B cell (primary cell): ENCODE measurements around the gene DYNC1I1. TPM values are rescaled to one million over a fixed set of nuclear protein-coding genes. Genes with fewer than 3 reads are reported as not detected.

Source experiments
- ATAC-seq: fragments of 200-7000 bp; cut with Tn5 transposase; one replicate; pipeline ENCODE4 v1.10.0; 2021; ENCODE audit warnings: low read depth, mild to moderate bottlenecking, moderate number of reproducible peaks, moderate library complexity
- CTCF ChIA-PET: fragments of 350-600 bp; sonication (Branson Sonifier 250); formaldehyde crosslinking; loops from one replicate; lab custom pipeline; 2021; ENCODE audit warnings: antibody characterized with exemption, inconsistent platforms; lab: Charles Lee
- POLR2A ChIA-PET: fragments of 350-600 bp; sonication (Branson Sonifier 250); formaldehyde crosslinking; loops from one replicate; lab custom pipeline; 2021; ENCODE audit warnings: antibody characterized with exemption; lab: Charles Lee
- DNase-seq: peaks from one replicate; pipeline ENCODE4 v3.0.0; 2013
- H2AFZ ChIP-seq: 2 replicates; pipeline ENCODE4 v1.6.1; 2012; ENCODE audit warnings: mild to moderate bottlenecking, low read depth, low read length; ENCODE audit not compliant: insufficient read depth, poor library complexity, severe bottlenecking
- H3K27ac ChIP-seq, 2 donors: 1 replicate in 1 of 2; 2 replicates in 1 of 2; pipeline ENCODE4 v1.5.1; 2012 to 2013; ENCODE audit warnings: low read length in 2 of 2, mild to moderate bottlenecking in 2 of 2, moderate library complexity in 1 of 2
- H3K27me3 ChIP-seq, 4 experiments: fragments of 200-600 bp in 1 of 4; sonication (generic) in 1 of 4; replicated peaks in 1 of 4; 1 replicate in 2 of 4; 2 replicates in 2 of 4; pipeline versions ENCODE4 v1.6.1 to v1.7.0; 2013 to 2016; ENCODE audit warnings: low read length in 3 of 4, mild to moderate bottlenecking in 2 of 4, mixed read lengths in 1 of 4, moderate library complexity in 1 of 4; ENCODE audit not compliant: insufficient read depth in 4 of 4, control insufficient read depth in 3 of 4; ENCODE audit errors: control extremely low read depth in 1 of 4
- H3K36me3 ChIP-seq, 2 experiments: replicated peaks in 1 of 2; 1 replicate in 1 of 2; 2 replicates in 1 of 2; pipeline versions ENCODE4 v1.6.1 to v1.7.1; 2013; ENCODE audit warnings: low read length in 1 of 2; ENCODE audit not compliant: insufficient read depth in 2 of 2, control insufficient read depth in 1 of 2; ENCODE audit errors: control extremely low read depth in 1 of 2, extremely low read depth in 1 of 2
- H3K4me1 ChIP-seq, 2 donors: fragments of 200-600 bp in 1 of 2; sonication (generic) in 1 of 2; 1 replicate in 1 of 2; 2 replicates in 1 of 2; pipeline versions ENCODE4 v1.5.1 to v1.6.1; 2013 to 2017; ENCODE audit warnings: low read length in 2 of 2; ENCODE audit not compliant: control insufficient read depth in 2 of 2, insufficient read depth in 2 of 2
- H3K4me2 ChIP-seq: replicated peaks from 2 replicates; pipeline ENCODE3; 2012; ENCODE audit warnings: mild to moderate bottlenecking, low read depth, low read length; ENCODE audit not compliant: poor library complexity, severe bottlenecking
- H3K4me3 ChIP-seq, 5 experiments: fragments of 200-600 bp in 1 of 5; sonication (generic) in 1 of 5; 1 replicate in 3 of 5; 2 replicates in 2 of 5; pipeline versions ENCODE4 v1.5.1 to v1.7.0; 2011 to 2016; ENCODE audit warnings: low read length in 4 of 5, mild to moderate bottlenecking in 4 of 5, low read depth in 2 of 5, control low read depth in 1 of 5, moderate library complexity in 1 of 5; ENCODE audit not compliant: insufficient read depth in 1 of 5; ENCODE audit errors: control extremely low read depth in 1 of 5, extremely low read depth in 1 of 5
- H3K79me2 ChIP-seq: fragments of 200-600 bp; sonication (generic); one replicate; pipeline ENCODE4 v1.6.0; 2016; ENCODE audit warnings: low read length; ENCODE audit not compliant: control insufficient read depth, insufficient read depth
- H3K9ac ChIP-seq: fragments of 200-600 bp; sonication (generic); 2 replicates; pipeline ENCODE4 v1.6.1; 2017; ENCODE audit warnings: mild to moderate bottlenecking, low read length, moderate library complexity
- H3K9me3 ChIP-seq, 3 donors: one replicate each; pipeline versions ENCODE4 v1.6.1 to v1.7.1; 2013; ENCODE audit warnings: low read length in 2 of 3; ENCODE audit not compliant: control insufficient read depth in 2 of 3, insufficient read depth in 1 of 3; ENCODE audit errors: control extremely low read depth in 1 of 3
- H4K20me1 ChIP-seq: 2 replicates; pipeline ENCODE4 v1.6.0; 2012; ENCODE audit warnings: mild to moderate bottlenecking, low read length; ENCODE audit not compliant: insufficient read depth, control insufficient read depth, poor library complexity, severe bottlenecking
- H3K27ac Mint-ChIP-seq: one replicate; pipeline ENCODE4 v1.8.0; 2021; ENCODE audit warnings: mixed read lengths
- H3K27me3 Mint-ChIP-seq: one replicate; pipeline ENCODE4 v1.8.0; 2021; ENCODE audit warnings: mixed read lengths
- H3K4me1 Mint-ChIP-seq: one replicate; pipeline ENCODE4 v1.8.0; 2021; ENCODE audit warnings: mixed read lengths
- H3K4me3 Mint-ChIP-seq: one replicate; pipeline ENCODE4 v1.8.0; 2021; ENCODE audit warnings: mixed read lengths
- H3K9me3 Mint-ChIP-seq: one replicate; pipeline ENCODE4 v1.8.0; 2022; ENCODE audit warnings: mixed read lengths; ENCODE audit not compliant: insufficient read depth
- CTCF ChIP-seq: fragments of 200-600 bp; IDR thresholded peaks from one replicate; pipeline ENCODE4 v1.8.0; 2022; ENCODE audit warnings: antibody characterized with exemption, mild to moderate bottlenecking
- EZH2 ChIP-seq: IDR thresholded peaks from 2 replicates; pipeline ENCODE4 v1.6.1; 2012; ENCODE audit warnings: borderline replicate concordance, low read depth, mild to moderate bottlenecking, moderate library complexity, low read length; ENCODE audit not compliant: insufficient read depth, poor library complexity, severe bottlenecking
- WGBS: methylation state at CpG from one replicate; pipeline ENCODE4 v1.1.5; 2013; ENCODE audit warnings: missing lambda C conversion rate; ENCODE audit not compliant: insufficient coverage; 5-methylcytosine and 5-hydroxymethylcytosine counted together
- intact Hi-C: fragments of 100-400 bp; cut with micrococcal nuclease; formaldehyde crosslinking; loops from one replicate; pipeline ENCODE4 v1.10.0; 2022
- polyA plus RNA-seq: library from polyadenylated mRNA; depleted of rRNA; stranded (reverse); fragments of >200 nt; gene quantifications from 2 replicates; pipeline ENCODE4 v1.2.3, GENCODE V29; 2012
- total RNA-seq, 2 donors: library from RNA; stranded (reverse); fragments of 120-200 nt in 1 of 2; gene quantifications; 1 replicate in 1 of 2; 2 replicates in 1 of 2; pipeline versions ENCODE4 v1.2.3 to v1.2.4, GENCODE V29; 2013 to 2022

The DYNC1I1 gene
- total and polyA plus RNA-seq, 2 donors (not counting 1 experiment from before 2014, with no cell fraction given), result not detected

GRCh38 chr7:95871896-95872295 is 99.5 kb downstream of the DYNC1I1 start:
- H3K9me3 ChIP-seq, result no peaks in the 10 kb centered on the region
- H3K36me3 ChIP-seq, result no peaks in the 10 kb centered on the region
- Mint-ChIP-seq H3K4me3 (no peak overlapping the region), H3K27ac (no peak overlapping the region), H3K27me3 (peaks cover 24% of the 10 kb centered on the region), H3K9me3 (no peaks in the 10 kb centered on the region), H3K4me1 (no peaks in the 10 kb centered on the region)
- no peak overlapping the region for H3K4me3 ChIP-seq
- WGBS, result 92% methylated on average over 7 of the region's 9 CpGs
- H3K79me2 ChIP-seq, result no peaks in the 10 kb centered on the region
- no peak overlapping the region for H3K27ac ChIP-seq
- H3K4me1 ChIP-seq, result no peaks in the 10 kb centered on the region
- DNase-seq (no peak), ATAC-seq (no peak)
- ChIA-PET CTCF (interaction anchor here (0.8 to 2.0 kb wide), 5 partner anchors 75 to 360 kb away, joined by 3 to 15 read pairs (median 5); no protein-coding TSS in a partner anchor), POLR2A (no interaction called here)
- no peak overlapping the region for H3K9ac ChIP-seq
- H3K27me3 ChIP-seq, result peaks cover 0 to 4% (median 0%) of the 10 kb centered on the region in 4 experiments
- intact Hi-C loops, result loop anchor here (1.0 to 5.0 kb wide), 2 partner anchors 153 to 345 kb away; no protein-coding TSS in a partner anchor
- no peak overlapping the region for H3K4me2 ChIP-seq
- no peak overlapping the region for H2AFZ ChIP-seq
- H4K20me1 ChIP-seq, result no peaks in the 10 kb centered on the region
- no peak for TF ChIP-seq CTCF
- no peak for TF ChIP-seq EZH2

GRCh38 chr7:95874129-95874528 is 101.8 kb downstream of the DYNC1I1 start:
- H3K9me3 ChIP-seq, result no peaks in the 10 kb centered on the region
- Mint-ChIP-seq H3K4me1 (no peaks in the 10 kb centered on the region), H3K27ac (no peak overlapping the region), H3K27me3 (peaks cover 24% of the 10 kb centered on the region), H3K4me3 (no peak overlapping the region), H3K9me3 (peaks cover 4% of the 10 kb centered on the region)
- H3K9ac ChIP-seq, result no peak overlapping the region
- no peaks in the 10 kb centered on the region for H4K20me1 ChIP-seq
- H3K79me2 ChIP-seq, result no peaks in the 10 kb centered on the region
- H3K27me3 ChIP-seq, result peaks cover 0 to 4% (median 0%) of the 10 kb centered on the region in 4 experiments
- H3K4me3 ChIP-seq, result no peak overlapping the region
- WGBS, result no CpG with 5 or more reads among the region's 3 CpGs
- ATAC-seq (no peak), DNase-seq (no peak)
- H2AFZ ChIP-seq, result no peak overlapping the region
- TF ChIP-seq CTCF, result no peak
- no peak for TF ChIP-seq EZH2
- no peak overlapping the region for H3K4me2 ChIP-seq
- intact Hi-C loops, result loop anchor here (5.0 kb wide), 1 partner anchor 347 kb away; no protein-coding TSS in a partner anchor
- ChIA-PET POLR2A (no interaction called here), CTCF (no interaction called here)
- no peaks in the 10 kb centered on the region for H3K4me1 ChIP-seq
- H3K36me3 ChIP-seq, result no peaks in the 10 kb centered on the region
- no peak overlapping the region for H3K27ac ChIP-seq
